ENCODE measurements around the gene SETD7.

SETD7 gene

DNA sequence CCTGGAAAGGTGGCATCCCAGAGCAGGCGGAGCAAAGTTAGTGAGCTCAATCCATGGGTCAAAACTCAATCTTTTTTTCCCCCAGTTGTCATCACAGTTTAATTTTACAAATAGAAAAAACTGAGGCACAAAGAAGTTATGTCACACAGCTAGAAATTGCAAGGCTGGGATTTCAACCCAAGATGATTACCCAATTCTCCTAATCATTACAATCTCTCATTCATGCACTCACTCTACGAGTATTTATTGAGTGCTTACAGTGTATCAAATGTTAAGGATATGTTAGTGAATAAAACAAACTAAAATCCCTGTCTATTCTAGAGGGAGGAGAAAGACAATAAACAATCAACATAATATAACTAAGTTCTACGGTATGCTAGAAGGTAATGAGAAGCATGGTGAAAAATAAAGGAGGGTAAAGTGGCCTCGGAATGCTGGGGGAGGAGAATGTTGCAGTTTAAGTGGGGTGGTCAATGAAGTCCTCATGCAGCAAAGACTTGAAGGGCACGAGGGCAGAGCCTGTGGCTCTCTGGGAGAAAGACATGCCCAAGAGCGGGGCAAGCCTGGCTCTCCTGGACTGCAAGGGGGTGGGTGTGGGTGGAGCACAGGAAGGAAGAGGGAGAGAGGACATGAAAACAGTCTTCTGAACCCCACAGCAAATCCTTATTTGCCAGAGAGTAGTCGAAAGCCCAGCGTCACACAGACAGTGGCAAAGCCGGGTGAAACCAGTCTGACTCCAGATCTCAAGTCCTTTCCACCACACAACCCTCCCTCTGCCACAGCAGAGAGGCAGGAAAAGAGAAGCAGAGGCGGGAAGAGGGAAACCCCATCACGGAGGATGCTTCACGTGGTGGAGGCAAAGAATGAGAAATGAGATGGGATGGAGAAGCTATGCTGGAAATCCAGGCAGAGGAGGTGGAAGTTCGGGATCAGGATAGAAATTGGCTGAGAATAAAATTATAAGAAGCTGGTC, 53.8 kb downstream of the SETD7 start:
- Histone ChIP-seq H3K4me1 (ENCODE audit: control insufficient read depth, low read depth, low read length) (no peaks in the 10 kb centered on the region), H3K27me3 (ENCODE audit: control insufficient read depth, insufficient read depth, low read length) (no peaks in the 10 kb centered on the region), H3K4me3 (ENCODE audit: low read length) (no peak overlapping the region), H3K27ac (ENCODE audit: low read length) (no peak overlapping the region), H3K9ac (ENCODE audit: low read length) (no peak overlapping the region), H3K9me3 (ENCODE audit: control insufficient read depth, low read depth, low read length) (no peaks in the 10 kb centered on the region), H3K36me3 (ENCODE audit: control insufficient read depth, low read depth, low read length) (no peaks in the 10 kb centered on the region)

- Histone ChIP-seq H3K36me3 (ENCODE audit: control insufficient read depth, low read depth, low read length) (no peaks in the 10 kb centered on the region), H3K4me1 (ENCODE audit: control insufficient read depth, low read depth, low read length) (no peaks in the 10 kb centered on the region), H3K9ac (ENCODE audit: low read length) (no peak overlapping the region), H3K27ac (ENCODE audit: low read length) (no peak overlapping the region), H3K27me3 (ENCODE audit: control insufficient read depth, insufficient read depth, low read length) (no peaks in the 10 kb centered on the region), H3K4me3 (ENCODE audit: low read length) (no peak overlapping the region), H3K9me3 (ENCODE audit: control insufficient read depth, low read depth, low read length) (no peaks in the 10 kb centered on the region)
These were observed 54.5 kb downstream of the SETD7 start for GRCh38 chr4:139501527-139501926.

- no peaks in the 10 kb centered on the region for H3K4me1 ChIP-seq (ENCODE audit: control insufficient read depth, low read depth, low read length)
These were observed 54.9 kb downstream of the SETD7 start for GRCh38 chr4:139501117-139501516.

GRCh38 chr4:139499186-139499585, 56.8 kb downstream of the SETD7 start:
- no peak overlapping the region for H3K9ac ChIP-seq (ENCODE audit: low read length)
- no peaks in the 10 kb centered on the region for H3K36me3 ChIP-seq (ENCODE audit: control insufficient read depth, low read depth, low read length)
- H3K27me3 ChIP-seq (ENCODE audit: control insufficient read depth, insufficient read depth, low read length) = no peaks in the 10 kb centered on the region
- H3K4me1 ChIP-seq (ENCODE audit: control insufficient read depth, low read depth, low read length) = no peaks in the 10 kb centered on the region
- H3K9me3 ChIP-seq (ENCODE audit: control insufficient read depth, low read depth, low read length) = no peaks in the 10 kb centered on the region
- no peak overlapping the region for H3K27ac ChIP-seq (ENCODE audit: low read length)
- no peak overlapping the region for H3K4me3 ChIP-seq (ENCODE audit: low read length)

More at GRCh38 chr4:139501117-139501516, 54.9 kb downstream of the SETD7 start:
- Histone ChIP-seq H3K27me3 (ENCODE audit: control insufficient read depth, insufficient read depth, low read length) (no peaks in the 10 kb centered on the region), H3K9ac (ENCODE audit: low read length) (no peak overlapping the region), H3K36me3 (ENCODE audit: control insufficient read depth, low read depth, low read length) (no peaks in the 10 kb centered on the region), H3K9me3 (ENCODE audit: control insufficient read depth, low read depth, low read length) (no peaks in the 10 kb centered on the region), H3K4me3 (ENCODE audit: low read length) (no peak overlapping the region), H3K27ac (ENCODE audit: low read length) (no peak overlapping the region)

DNA sequence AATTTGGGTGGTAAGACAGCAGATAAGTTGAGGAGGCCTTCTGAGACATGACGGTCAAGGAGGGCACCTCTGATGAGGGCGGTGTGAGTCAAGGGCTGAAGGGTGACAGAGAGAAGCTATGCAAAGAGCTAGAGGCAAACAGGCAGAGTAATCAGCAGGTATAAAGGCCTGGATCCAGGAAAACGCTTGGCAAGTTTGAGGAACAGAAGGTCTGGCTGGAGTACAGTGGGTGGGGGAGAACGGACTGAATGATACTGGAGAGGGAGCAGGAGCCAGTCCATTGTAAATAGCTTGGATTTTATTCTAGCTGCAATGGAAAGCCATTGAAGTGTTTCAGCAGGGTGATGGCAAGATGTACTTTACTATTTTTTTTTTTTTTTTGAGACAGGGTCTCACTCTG, 62.8 kb downstream of the SETD7 start:
- Histone ChIP-seq H3K27me3 (ENCODE audit: control insufficient read depth, insufficient read depth, low read length) (no peaks in the 10 kb centered on the region), H3K9me3 (ENCODE audit: control insufficient read depth, low read depth, low read length) (no peaks in the 10 kb centered on the region), H3K27ac (ENCODE audit: low read length) (no peak overlapping the region), H3K9ac (ENCODE audit: low read length) (no peak overlapping the region), H3K4me1 (ENCODE audit: control insufficient read depth, low read depth, low read length) (peaks cover 6% of the 10 kb centered on the region), H3K36me3 (ENCODE audit: control insufficient read depth, low read depth, low read length) (no peaks in the 10 kb centered on the region), H3K4me3 (ENCODE audit: low read length) (no peak overlapping the region)

DNA sequence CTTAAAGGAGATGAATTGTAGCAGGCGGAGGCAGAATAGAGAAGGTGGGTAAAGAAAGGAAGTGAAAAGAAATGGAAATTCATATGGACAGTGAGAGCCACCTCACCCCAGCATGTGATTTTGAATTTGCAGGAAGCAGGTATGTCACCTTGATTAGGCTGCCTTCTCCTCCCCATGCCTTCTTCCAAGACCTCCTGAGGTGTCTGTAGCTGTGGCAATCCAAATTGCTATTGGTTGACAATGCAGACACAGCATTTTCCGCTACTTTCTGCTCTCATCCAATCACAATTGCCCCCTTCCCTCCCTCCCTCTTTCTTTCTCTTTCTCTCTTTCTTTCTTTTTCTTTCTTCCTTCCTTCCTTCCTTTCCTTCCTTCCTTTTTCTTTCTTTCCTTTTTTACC, 63.6 kb downstream of the SETD7 start:
- no peak overlapping the region for H3K4me3 ChIP-seq (ENCODE audit: low read length)
- H3K36me3 ChIP-seq (ENCODE audit: control insufficient read depth, low read depth, low read length) = no peaks in the 10 kb centered on the region
- H3K27ac ChIP-seq (ENCODE audit: low read length) = no peak overlapping the region
- peaks cover 6% of the 10 kb centered on the region for H3K4me1 ChIP-seq (ENCODE audit: control insufficient read depth, low read depth, low read length)
- H3K27me3 ChIP-seq (ENCODE audit: control insufficient read depth, insufficient read depth, low read length) = no peaks in the 10 kb centered on the region
- no peak overlapping the region for H3K9ac ChIP-seq (ENCODE audit: low read length)
- H3K9me3 ChIP-seq (ENCODE audit: control insufficient read depth, low read depth, low read length) = no peaks in the 10 kb centered on the region

DNA sequence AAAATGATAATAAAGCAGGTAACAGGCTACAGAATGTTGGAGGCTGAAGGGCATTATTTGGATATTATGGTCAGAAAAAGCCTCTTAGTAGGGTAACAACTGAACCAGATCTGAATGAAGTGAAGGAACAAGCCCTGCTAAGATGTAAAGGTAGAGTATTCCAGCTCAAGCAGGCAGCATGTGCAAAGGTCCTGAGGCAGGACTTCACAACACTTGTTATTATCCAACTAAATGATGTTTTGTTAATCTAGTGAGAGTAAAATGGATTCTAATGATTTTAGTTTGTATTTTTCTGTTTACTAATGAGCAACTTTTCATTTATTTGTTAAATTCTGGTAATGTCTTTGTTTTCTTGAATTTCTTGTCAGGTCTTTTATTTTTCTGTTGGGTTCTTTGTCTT, 66.4 kb downstream of the SETD7 start:
- H3K9me3 ChIP-seq (ENCODE audit: control insufficient read depth, low read depth, low read length) = no peaks in the 10 kb centered on the region
- H3K9ac ChIP-seq (ENCODE audit: low read length) = no peak overlapping the region
- no peaks in the 10 kb centered on the region for H3K27me3 ChIP-seq (ENCODE audit: control insufficient read depth, insufficient read depth, low read length)
- H3K4me3 ChIP-seq (ENCODE audit: low read length) = no peak overlapping the region
- H3K4me1 ChIP-seq (ENCODE audit: control insufficient read depth, low read depth, low read length) = peaks cover 6% of the 10 kb centered on the region
- H3K27ac ChIP-seq (ENCODE audit: low read length) = no peak overlapping the region
- no peaks in the 10 kb centered on the region for H3K36me3 ChIP-seq (ENCODE audit: control insufficient read depth, low read depth, low read length)

GRCh38 chr4:139488442-139488841, 67.6 kb downstream of the SETD7 start:
- Histone ChIP-seq H3K27ac (ENCODE audit: low read length) (no peak overlapping the region), H3K27me3 (ENCODE audit: control insufficient read depth, insufficient read depth, low read length) (no peaks in the 10 kb centered on the region), H3K4me3 (ENCODE audit: low read length) (no peak overlapping the region)

DNA sequence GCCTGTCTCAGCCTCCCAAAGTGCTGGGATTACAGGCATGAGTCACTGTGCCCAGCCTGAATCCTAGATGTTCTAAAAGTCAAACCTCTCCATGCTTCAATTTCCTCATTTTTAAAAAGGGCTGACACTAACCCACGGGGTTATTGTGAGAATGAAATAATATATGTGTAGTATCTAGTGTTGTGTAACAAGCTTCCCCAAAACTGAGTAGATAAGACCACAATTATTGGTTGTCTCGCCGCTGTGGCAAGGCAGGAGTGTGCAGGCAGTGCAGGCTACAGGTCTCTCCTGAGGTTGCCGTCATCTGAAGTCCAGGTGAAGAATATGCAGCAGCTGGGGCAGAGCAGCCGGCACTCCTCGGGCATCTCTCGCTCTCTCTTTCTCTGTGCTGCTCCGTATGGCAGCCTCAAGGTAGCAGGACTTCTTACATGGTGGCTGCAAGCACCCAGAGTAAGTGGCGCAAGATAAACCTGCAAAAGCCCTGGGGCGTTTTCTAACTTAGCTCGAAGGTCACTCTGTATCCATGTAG, 71.2 kb downstream of the SETD7 start:
- Histone ChIP-seq H3K27ac (ENCODE audit: low read length) (no peak overlapping the region), H3K27me3 (ENCODE audit: control insufficient read depth, insufficient read depth, low read length) (no peaks in the 10 kb centered on the region), H3K9me3 (ENCODE audit: control insufficient read depth, low read depth, low read length) (no peaks in the 10 kb centered on the region), H3K9ac (ENCODE audit: low read length) (no peak overlapping the region), H3K4me1 (ENCODE audit: control insufficient read depth, low read depth, low read length) (no peaks in the 10 kb centered on the region), H3K4me3 (ENCODE audit: low read length) (no peak overlapping the region), H3K36me3 (ENCODE audit: control insufficient read depth, low read depth, low read length) (no peaks in the 10 kb centered on the region)

More at GRCh38 chr4:139488442-139488841, 67.6 kb downstream of the SETD7 start:
- Histone ChIP-seq H3K36me3 (ENCODE audit: control insufficient read depth, low read depth, low read length) (no peaks in the 10 kb centered on the region), H3K9ac (ENCODE audit: low read length) (no peak overlapping the region), H3K9me3 (ENCODE audit: control insufficient read depth, low read depth, low read length) (no peaks in the 10 kb centered on the region), H3K4me1 (ENCODE audit: control insufficient read depth, low read depth, low read length) (peaks cover 6% of the 10 kb centered on the region)

GRCh38 chr4:139483000-139483399, 73.0 kb downstream of the SETD7 start:
- Histone ChIP-seq H3K27ac (ENCODE audit: low read length) (no peak overlapping the region), H3K4me3 (ENCODE audit: low read length) (no peak overlapping the region), H3K27me3 (ENCODE audit: control insufficient read depth, insufficient read depth, low read length) (no peaks in the 10 kb centered on the region), H3K4me1 (ENCODE audit: control insufficient read depth, low read depth, low read length) (no peaks in the 10 kb centered on the region), H3K9ac (ENCODE audit: low read length) (no peak overlapping the region), H3K9me3 (ENCODE audit: control insufficient read depth, low read depth, low read length) (no peaks in the 10 kb centered on the region), H3K36me3 (ENCODE audit: control insufficient read depth, low read depth, low read length) (no peaks in the 10 kb centered on the region)

GRCh38 chr4:139481465-139481864, 74.6 kb downstream of the SETD7 start:
- no peak overlapping the region for H3K9ac ChIP-seq (ENCODE audit: low read length)
- H3K4me3 ChIP-seq (ENCODE audit: low read length) = no peak overlapping the region
- no peaks in the 10 kb centered on the region for H3K9me3 ChIP-seq (ENCODE audit: control insufficient read depth, low read depth, low read length)
- H3K4me1 ChIP-seq (ENCODE audit: control insufficient read depth, low read depth, low read length) = no peaks in the 10 kb centered on the region
- H3K27me3 ChIP-seq (ENCODE audit: control insufficient read depth, insufficient read depth, low read length) = no peaks in the 10 kb centered on the region
- H3K27ac ChIP-seq (ENCODE audit: low read length) = no peak overlapping the region
- no peaks in the 10 kb centered on the region for H3K36me3 ChIP-seq (ENCODE audit: control insufficient read depth, low read depth, low read length)

DNA sequence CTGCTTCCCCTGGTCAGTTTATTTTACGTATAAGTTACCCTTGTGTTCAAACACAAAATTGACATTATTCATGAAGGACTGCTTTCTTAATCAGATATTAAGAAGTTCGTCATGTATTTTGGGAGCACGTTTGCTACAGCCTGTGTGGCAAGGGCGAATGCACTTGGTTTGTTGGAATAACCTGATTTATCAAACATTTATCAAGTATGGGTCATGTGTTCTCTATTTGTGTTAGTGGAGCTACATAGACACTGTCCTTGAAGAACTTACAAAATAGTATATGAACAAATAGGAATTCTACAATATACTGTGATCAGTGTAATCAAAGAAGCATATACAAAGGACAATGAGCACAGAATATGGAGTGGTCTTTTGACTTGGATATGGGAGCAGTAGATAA, 79.7 kb downstream of the SETD7 start:
- H3K27me3 ChIP-seq (ENCODE audit: control insufficient read depth, insufficient read depth, low read length) = no peaks in the 10 kb centered on the region
- no peak overlapping the region for H3K4me3 ChIP-seq (ENCODE audit: low read length)
- H3K4me1 ChIP-seq (ENCODE audit: control insufficient read depth, low read depth, low read length) = no peaks in the 10 kb centered on the region
- peaks cover 10% of the 10 kb centered on the region for H3K36me3 ChIP-seq (ENCODE audit: control insufficient read depth, low read depth, low read length)
- no peak overlapping the region for H3K27ac ChIP-seq (ENCODE audit: low read length)
- H3K9me3 ChIP-seq (ENCODE audit: control insufficient read depth, low read depth, low read length) = no peaks in the 10 kb centered on the region
- no peak overlapping the region for H3K9ac ChIP-seq (ENCODE audit: low read length)

Data from iPS-18a (cell line).